ENCODE measurements around the gene ROR2.
"Not testable (repeated sequence)": the region's sequence is repeated elsewhere in the genome, so short reads cannot be mapped to it uniquely, and the experiment has no call there.

The ROR2 gene

GRCh38 chr9:91629718-91630117, 320.3 kb downstream of the ROR2 start:
- DNase-seq (ENCODE audit: low read depth in 3 of 3) = no peak

- no peak for DNase-seq (ENCODE audit: low read depth in 3 of 3)
Measured at GRCh38 chr9:91628892-91629291, 321.1 kb downstream of the ROR2 start.

- no peak for DNase-seq (ENCODE audit: low read depth in 3 of 3)
Measured at GRCh38 chr9:91625331-91625730, 324.7 kb downstream of the ROR2 start.

- DNase-seq (ENCODE audit: low read depth in 3 of 3) = no peak
Measured at GRCh38 chr9:91623004-91623403, 327.0 kb downstream of the ROR2 start.

- not testable (repeated sequence) for DNase-seq (ENCODE audit: low read depth in 3 of 3)
Measured at GRCh38 chr9:91622121-91622520, 327.9 kb downstream of the ROR2 start.

- not testable (repeated sequence) for DNase-seq (ENCODE audit: low read depth in 3 of 3)
Measured at GRCh38 chr9:91614044-91614443, 336.0 kb downstream of the ROR2 start.

- DNase-seq (ENCODE audit: low read depth in 3 of 3) = no peak
Measured at GRCh38 chr9:91611582-91611981, 338.4 kb downstream of the ROR2 start.

- no peak for DNase-seq (ENCODE audit: low read depth in 3 of 3)
Measured at GRCh38 chr9:91606255-91606995, 343.6 kb downstream of the ROR2 start.

- DNase-seq (ENCODE audit: low read depth in 3 of 3) = no peak
Measured at GRCh38 chr9:91604451-91605179, 345.4 kb downstream of the ROR2 start.

GRCh38 chr9:91603932-91604331, 346.1 kb downstream of the ROR2 start:
- no peak for DNase-seq (ENCODE audit: low read depth in 3 of 3)

GRCh38 chr9:91599564-91599963, 350.5 kb downstream of the ROR2 start:
- no peak for DNase-seq (ENCODE audit: low read depth in 3 of 3)

- DNase-seq (ENCODE audit: low read depth in 3 of 3) = no peak
Measured at GRCh38 chr9:91591627-91592026, 358.4 kb downstream of the ROR2 start.

- DNase-seq (ENCODE audit: low read depth in 3 of 3) = no peak
Measured at GRCh38 chr9:91589101-91589553, 360.9 kb downstream of the ROR2 start.

GRCh38 chr9:91586282-91586681, 363.7 kb downstream of the ROR2 start:
- DNase-seq (ENCODE audit: low read depth in 3 of 3) = no peak

GRCh38 chr9:91583966-91584365, 366.1 kb downstream of the ROR2 start:
- DNase-seq (ENCODE audit: low read depth in 3 of 3) = no peak

- no peak for DNase-seq (ENCODE audit: low read depth in 3 of 3)
Measured at GRCh38 chr9:91583161-91583875, 366.7 kb downstream of the ROR2 start.

GRCh38 chr9:91582181-91582580, 367.8 kb downstream of the ROR2 start:
- DNase-seq (ENCODE audit: low read depth in 3 of 3) = no peak

- DNase-seq (ENCODE audit: low read depth in 3 of 3) = no peak
Measured at GRCh38 chr9:91580136-91580535, 369.9 kb downstream of the ROR2 start.

- DNase-seq (ENCODE audit: low read depth in 3 of 3) = no peak
Measured at GRCh38 chr9:91578911-91579310, 371.1 kb downstream of the ROR2 start.

- DNase-seq (ENCODE audit: low read depth in 3 of 3) = no peak
Measured at GRCh38 chr9:91577633-91578061, 372.4 kb downstream of the ROR2 start.

- DNase-seq (ENCODE audit: low read depth in 3 of 3) = no peak
Measured at GRCh38 chr9:91572811-91573210, 377.2 kb downstream of the ROR2 start.

GRCh38 chr9:91572044-91572443, 378.0 kb downstream of the ROR2 start:
- no peak for DNase-seq (ENCODE audit: low read depth in 3 of 3)

GRCh38 chr9:91571036-91571435, 379.0 kb downstream of the ROR2 start:
- no peak for DNase-seq (ENCODE audit: low read depth in 3 of 3)
